GM18909 (cell line): ENCODE data around the gene ABHD6.
"Not testable (repeated sequence)": the region's sequence is repeated elsewhere in the genome, so short reads cannot be mapped to it uniquely, and the experiment has no call there.

ENCODE experiments used
- ATAC-seq: cut with Tn5 transposase; IDR thresholded peaks from one replicate; pipeline ENCODE4 v1.9.1; 2021; ENCODE audit warnings: mild to moderate bottlenecking; ENCODE audit not compliant: unreplicated experiment, poor library complexity

The ABHD6 gene

DNA sequence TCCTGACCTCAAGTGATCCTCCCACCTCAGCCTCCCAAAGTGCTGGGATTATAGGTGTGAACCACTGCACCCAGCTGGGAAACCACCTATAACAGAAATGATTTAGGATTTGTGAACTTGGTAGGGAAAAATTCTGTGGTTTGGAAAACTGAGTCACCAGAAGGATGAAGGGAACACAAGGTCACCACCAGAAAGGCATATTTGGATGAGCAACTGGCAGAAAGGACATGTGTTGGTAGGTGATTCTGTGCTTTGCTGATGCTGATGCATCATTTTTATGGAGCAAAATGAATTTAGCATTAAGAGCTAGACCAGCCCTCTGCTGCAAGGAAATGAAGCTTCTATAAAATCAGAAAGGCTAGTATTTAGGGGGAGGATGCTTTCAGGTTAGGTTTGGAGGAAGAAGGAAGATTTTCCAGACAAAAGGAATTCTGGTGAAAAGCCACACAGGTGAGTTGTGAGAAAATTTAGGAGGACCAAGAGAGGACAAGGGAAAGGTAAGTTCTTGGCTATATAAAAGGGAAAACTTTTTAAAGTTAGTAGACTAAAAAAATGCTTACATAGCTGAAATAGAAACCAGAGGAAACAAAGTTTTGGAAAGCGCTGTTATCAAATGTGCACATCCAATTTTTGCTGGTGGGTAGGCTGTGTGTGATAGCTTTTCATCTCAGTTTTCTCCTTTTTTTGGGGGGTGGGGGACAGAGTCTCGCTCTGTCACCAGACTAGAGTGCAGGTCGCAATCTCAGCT, 98.7 kb downstream of the ABHD6 start:
- no peak for ATAC-seq

DNA sequence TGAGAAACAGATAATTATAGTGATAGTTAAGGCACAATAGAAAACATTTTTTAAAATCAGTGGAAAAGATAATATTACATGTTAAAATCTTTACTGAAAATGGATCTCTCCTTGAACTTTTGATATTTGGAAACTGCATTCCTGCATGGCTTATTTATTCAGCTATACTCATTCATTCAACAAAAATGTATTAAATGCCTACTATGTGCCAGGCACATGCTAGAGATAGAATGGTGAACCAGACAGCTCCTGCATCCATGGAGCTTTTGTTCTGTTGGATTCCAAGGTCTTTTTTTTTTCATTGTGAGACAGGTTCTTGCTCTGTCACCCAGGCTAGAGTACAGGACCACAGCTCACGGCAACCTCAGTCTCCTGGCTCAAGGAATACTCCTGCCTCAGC, 99.6 kb downstream of the ABHD6 start:
- no peak for ATAC-seq

DNA sequence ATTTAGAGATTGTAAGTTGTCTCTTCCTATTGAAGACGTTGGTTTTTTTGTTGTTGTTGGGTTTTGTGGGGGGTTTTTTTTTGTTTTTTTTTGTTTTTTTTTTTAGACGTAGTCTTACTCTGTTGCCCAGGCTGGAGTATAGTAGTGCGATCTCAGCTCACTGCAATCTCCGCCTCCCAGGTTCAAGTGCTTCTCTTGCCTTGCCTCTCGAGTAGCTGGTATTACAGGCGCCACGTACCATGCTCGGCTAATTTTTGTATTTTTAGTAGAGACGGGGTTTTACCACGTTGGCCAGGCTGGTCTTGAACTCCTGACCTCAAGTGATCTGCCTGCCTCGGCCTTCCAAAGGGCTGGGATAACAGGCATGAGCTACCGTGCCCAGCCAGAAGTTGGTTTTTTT, 101.6 kb downstream of the ABHD6 start:
- ATAC-seq, result not testable (repeated sequence)

DNA sequence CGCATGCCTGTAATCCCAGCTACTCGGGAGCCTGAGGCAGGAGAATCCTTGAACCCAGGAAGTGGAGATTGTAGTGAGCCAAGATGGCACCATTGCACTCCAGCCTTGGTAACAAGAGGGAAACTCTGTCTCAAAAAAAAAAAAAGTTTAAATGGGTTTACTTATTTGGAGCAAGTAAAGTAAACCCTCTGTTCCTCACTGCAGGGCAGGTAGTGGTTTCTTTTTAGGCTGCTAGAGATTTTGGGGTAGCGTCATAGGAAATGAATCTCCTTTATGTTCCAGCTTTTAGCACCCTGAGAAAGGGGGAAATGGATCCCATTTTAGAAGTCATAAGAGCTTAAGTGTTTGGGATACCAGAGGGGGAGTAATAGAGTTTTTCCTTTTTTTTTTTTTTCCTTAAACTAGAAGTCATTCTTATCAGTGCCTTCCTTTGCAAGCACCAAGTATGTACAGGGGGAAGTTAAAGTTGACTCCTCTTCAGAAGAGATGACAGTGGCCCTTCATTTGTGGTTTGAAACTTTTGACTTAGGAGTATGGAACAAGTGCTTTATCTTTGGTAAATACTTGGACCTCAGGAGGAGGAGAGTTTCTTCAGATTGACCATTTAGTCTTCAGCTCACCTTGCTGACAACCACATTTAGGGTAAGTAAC, 103.1 kb downstream of the ABHD6 start:
- no peak for ATAC-seq

DNA sequence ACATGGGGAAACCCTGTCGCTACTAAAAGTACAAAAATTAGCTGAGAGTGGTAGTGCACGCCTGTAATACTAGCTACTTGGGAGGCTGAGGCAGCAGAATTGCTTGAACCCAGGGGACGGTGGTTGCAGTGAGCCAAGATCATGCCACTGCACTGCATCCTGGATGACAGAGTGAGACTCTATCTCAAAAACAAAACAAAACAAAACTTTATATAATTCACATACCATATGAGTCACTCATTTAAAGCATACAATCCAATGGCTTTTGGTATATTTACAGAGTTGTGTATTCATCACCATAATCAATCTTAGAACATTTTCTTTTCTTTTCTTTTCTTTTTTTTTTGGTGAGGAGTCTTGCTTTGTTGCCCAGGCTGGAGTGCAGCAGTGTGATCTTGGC, 103.8 kb downstream of the ABHD6 start:
- no peak for ATAC-seq

DNA sequence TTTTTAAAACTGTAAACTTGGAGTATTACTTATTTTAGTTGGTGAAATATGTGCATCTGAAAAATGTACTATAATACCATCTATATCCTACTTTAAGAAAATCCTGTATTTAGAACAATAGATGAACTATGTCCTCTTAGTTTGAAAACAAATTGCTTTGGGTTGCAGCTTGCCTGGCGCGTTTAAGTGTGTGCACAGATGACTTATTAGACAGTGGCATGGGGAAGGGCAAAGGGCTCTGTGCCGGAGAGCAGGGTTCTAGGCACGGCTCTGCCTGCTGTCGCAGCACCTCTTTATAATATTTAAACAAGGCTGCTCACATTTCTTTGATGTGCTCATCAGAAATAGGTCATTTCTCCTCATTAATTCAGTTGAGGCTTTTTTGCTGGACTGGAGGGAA, 105.1 kb downstream of the ABHD6 start:
- ATAC-seq, result no peak
